MM.1S (cell line): ENCODE data around the gene KCNA2.

ENCODE experiments used
- EZH2 ChIP-seq: fragments of 300-600 bp; sonication (generic); optimal IDR thresholded peaks from 2 replicates; pipeline ENCODE3; 2017; ENCODE audit warnings: low read depth, mild to moderate bottlenecking, antibody characterized with exemption, low read length, mixed read lengths
- TF ChIP-seq, protein P1 (sequence below): fragments of 300-600 bp; sonication (generic); IDR thresholded peaks from 2 replicates; pipeline ENCODE4 v1.5.1; 2016; ENCODE audit warnings: antibody characterized with exemption, low read length, mixed read lengths

DNA sequence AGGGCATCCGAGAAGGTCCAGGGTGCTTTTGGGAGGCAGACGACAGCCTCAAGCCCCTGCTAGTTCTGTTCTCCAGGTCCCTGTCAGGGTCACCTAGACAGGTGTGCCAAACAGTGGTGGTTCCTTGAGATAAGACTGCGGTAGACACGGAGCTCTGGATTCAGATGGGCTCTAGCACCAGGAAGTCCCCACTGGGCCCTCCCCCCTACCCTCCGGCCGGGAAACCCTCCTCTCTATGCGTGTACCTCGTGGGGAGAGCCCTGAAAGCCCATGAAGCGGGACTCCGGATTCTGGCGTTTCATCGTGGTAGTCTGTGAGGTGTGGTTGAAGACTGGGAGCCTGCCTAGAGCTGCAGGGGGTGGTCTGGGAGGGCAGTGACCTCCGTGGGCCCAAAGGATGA, 2.1 kb upstream of the KCNA2 start:
- TF ChIP-seq, protein P1, sequence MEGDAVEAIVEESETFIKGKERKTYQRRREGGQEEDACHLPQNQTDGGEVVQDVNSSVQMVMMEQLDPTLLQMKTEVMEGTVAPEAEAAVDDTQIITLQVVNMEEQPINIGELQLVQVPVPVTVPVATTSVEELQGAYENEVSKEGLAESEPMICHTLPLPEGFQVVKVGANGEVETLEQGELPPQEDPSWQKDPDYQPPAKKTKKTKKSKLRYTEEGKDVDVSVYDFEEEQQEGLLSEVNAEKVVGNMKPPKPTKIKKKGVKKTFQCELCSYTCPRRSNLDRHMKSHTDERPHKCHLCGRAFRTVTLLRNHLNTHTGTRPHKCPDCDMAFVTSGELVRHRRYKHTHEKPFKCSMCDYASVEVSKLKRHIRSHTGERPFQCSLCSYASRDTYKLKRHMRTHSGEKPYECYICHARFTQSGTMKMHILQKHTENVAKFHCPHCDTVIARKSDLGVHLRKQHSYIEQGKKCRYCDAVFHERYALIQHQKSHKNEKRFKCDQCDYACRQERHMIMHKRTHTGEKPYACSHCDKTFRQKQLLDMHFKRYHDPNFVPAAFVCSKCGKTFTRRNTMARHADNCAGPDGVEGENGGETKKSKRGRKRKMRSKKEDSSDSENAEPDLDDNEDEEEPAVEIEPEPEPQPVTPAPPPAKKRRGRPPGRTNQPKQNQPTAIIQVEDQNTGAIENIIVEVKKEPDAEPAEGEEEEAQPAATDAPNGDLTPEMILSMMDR, result no peak
- TF ChIP-seq EZH2, result no peak
